NCI-H2029 treated with DMSO at 0.1 percent for 48 hours (cell line): ENCODE data around the gene SASH1.

Experiments used
- DNase-seq: peaks from one replicate; lab custom pipeline; 2025; lab: John Stamatoyannopoulos, UW

Gene SASH1

GRCh38 chr6:148497257-148497656 lies 154.6 kb downstream of the SASH1 start:
- no peak for DNase-seq

GRCh38 chr6:148497717-148498116 lies 155.1 kb downstream of the SASH1 start:
- no peak for DNase-seq

- DNase-seq = no peak
Observed at GRCh38 chr6:148500402-148500801, 157.8 kb downstream of the SASH1 start.

- no peak for DNase-seq
Observed at GRCh38 chr6:148501178-148501590, 158.5 kb downstream of the SASH1 start.

GRCh38 chr6:148502083-148502772 lies 159.6 kb downstream of the SASH1 start:
- no peak for DNase-seq

- no peak for DNase-seq
Observed at GRCh38 chr6:148502773-148503135, 160.1 kb downstream of the SASH1 start.

GRCh38 chr6:148503703-148504102 lies 161.1 kb downstream of the SASH1 start:
- DNase-seq = no peak

GRCh38 chr6:148507774-148508173 lies 165.1 kb downstream of the SASH1 start:
- no peak for DNase-seq

- no peak for DNase-seq
Observed at GRCh38 chr6:148508401-148509041, 165.9 kb downstream of the SASH1 start.

- no peak for DNase-seq
Observed at GRCh38 chr6:148509119-148509799, 166.6 kb downstream of the SASH1 start.

GRCh38 chr6:148509800-148510581 lies 167.4 kb downstream of the SASH1 start:
- no peak for DNase-seq

- DNase-seq = no peak
Observed at GRCh38 chr6:148513145-148514071, 170.8 kb downstream of the SASH1 start.

- no peak for DNase-seq
Observed at GRCh38 chr6:148514091-148514845, 171.6 kb downstream of the SASH1 start.

- no peak for DNase-seq
Observed at GRCh38 chr6:148516217-148516616, 173.6 kb downstream of the SASH1 start.

GRCh38 chr6:148516617-148517016 lies 174.0 kb downstream of the SASH1 start:
- no peak for DNase-seq

- DNase-seq = no peak
Observed at GRCh38 chr6:148517470-148517869, 174.8 kb downstream of the SASH1 start.

- DNase-seq = no peak
Observed at GRCh38 chr6:148518511-148519156, 176.0 kb downstream of the SASH1 start.

GRCh38 chr6:148520109-148520841 lies 177.6 kb downstream of the SASH1 start:
- no peak for DNase-seq

- no peak for DNase-seq
Observed at GRCh38 chr6:148521158-148521557, 178.5 kb downstream of the SASH1 start.
